Stimulated activated CD8-positive, alpha-beta memory T cell treated with anti-CD3 and anti-CD28 coated beads, Interleukin-15, amount 100 ng/mL, for 48 hours (primary cell): Measurements from ENCODE around the gene SPEF2.

Source experiments
- DNase-seq, 2 donors: peaks; one replicate each; pipeline ENCODE4 v3.0.0-alpha.2; 2020; ENCODE audit warnings: low read depth in 2 of 2

SPEF2 gene

GRCh38 chr5:35736280-35736679, 118.6 kb downstream of the SPEF2 start:
- DNase-seq, result peak in 1 of 2 donors; percentile 18

GRCh38 chr5:35741126-35741716, 123.6 kb downstream of the SPEF2 start:
- no peak for DNase-seq

GRCh38 chr5:35741971-35742370, 124.3 kb downstream of the SPEF2 start:
- no peak for DNase-seq

- no peak for DNase-seq
Measured at GRCh38 chr5:35743644-35744043, 126.0 kb downstream of the SPEF2 start.

GRCh38 chr5:35745193-35745592, 127.5 kb downstream of the SPEF2 start:
- no peak for DNase-seq

GRCh38 chr5:35745660-35746059, 128.0 kb downstream of the SPEF2 start:
- DNase-seq, result no peak

- no peak for DNase-seq
Measured at GRCh38 chr5:35752012-35752411, 134.3 kb downstream of the SPEF2 start.

GRCh38 chr5:35753500-35753899, 135.8 kb downstream of the SPEF2 start:
- DNase-seq, result no peak

GRCh38 chr5:35754481-35754880, 136.8 kb downstream of the SPEF2 start:
- DNase-seq, result no peak

- no peak for DNase-seq
Measured at GRCh38 chr5:35755966-35756365, 138.3 kb downstream of the SPEF2 start.

GRCh38 chr5:35758151-35758724, 140.6 kb downstream of the SPEF2 start:
- no peak for DNase-seq

- no peak for DNase-seq
Measured at GRCh38 chr5:35761541-35761940, 143.9 kb downstream of the SPEF2 start.

- no peak for DNase-seq
Measured at GRCh38 chr5:35762368-35762767, 144.7 kb downstream of the SPEF2 start.

GRCh38 chr5:35765921-35766320, 148.3 kb downstream of the SPEF2 start:
- DNase-seq, result no peak

- DNase-seq, result no peak
Measured at GRCh38 chr5:35771300-35771699, 153.6 kb downstream of the SPEF2 start.

- DNase-seq, result no peak
Measured at GRCh38 chr5:35771839-35772238, 154.2 kb downstream of the SPEF2 start.

GRCh38 chr5:35773967-35774366, 156.3 kb downstream of the SPEF2 start:
- no peak for DNase-seq

GRCh38 chr5:35776757-35777156, 159.1 kb downstream of the SPEF2 start:
- DNase-seq, result no peak

- DNase-seq, result peak in 1 of 2 donors; percentile 49
Measured at GRCh38 chr5:35777358-35778087, 159.9 kb downstream of the SPEF2 start.

- DNase-seq, result no peak
Measured at GRCh38 chr5:35778259-35778769, 160.7 kb downstream of the SPEF2 start.

- DNase-seq, result no peak
Measured at GRCh38 chr5:35780236-35780635, 162.6 kb downstream of the SPEF2 start.

GRCh38 chr5:35781181-35781790, 163.6 kb downstream of the SPEF2 start:
- DNase-seq, result no peak

- DNase-seq, result no peak
Measured at GRCh38 chr5:35783551-35783950, 165.9 kb downstream of the SPEF2 start.
